ENCODE measurements around the gene MOGAT3.

GRCh38 chr7:101197991-101198390 is 2.8 kb downstream of the MOGAT3 start:
- TF ChIP-seq, protein P1, sequence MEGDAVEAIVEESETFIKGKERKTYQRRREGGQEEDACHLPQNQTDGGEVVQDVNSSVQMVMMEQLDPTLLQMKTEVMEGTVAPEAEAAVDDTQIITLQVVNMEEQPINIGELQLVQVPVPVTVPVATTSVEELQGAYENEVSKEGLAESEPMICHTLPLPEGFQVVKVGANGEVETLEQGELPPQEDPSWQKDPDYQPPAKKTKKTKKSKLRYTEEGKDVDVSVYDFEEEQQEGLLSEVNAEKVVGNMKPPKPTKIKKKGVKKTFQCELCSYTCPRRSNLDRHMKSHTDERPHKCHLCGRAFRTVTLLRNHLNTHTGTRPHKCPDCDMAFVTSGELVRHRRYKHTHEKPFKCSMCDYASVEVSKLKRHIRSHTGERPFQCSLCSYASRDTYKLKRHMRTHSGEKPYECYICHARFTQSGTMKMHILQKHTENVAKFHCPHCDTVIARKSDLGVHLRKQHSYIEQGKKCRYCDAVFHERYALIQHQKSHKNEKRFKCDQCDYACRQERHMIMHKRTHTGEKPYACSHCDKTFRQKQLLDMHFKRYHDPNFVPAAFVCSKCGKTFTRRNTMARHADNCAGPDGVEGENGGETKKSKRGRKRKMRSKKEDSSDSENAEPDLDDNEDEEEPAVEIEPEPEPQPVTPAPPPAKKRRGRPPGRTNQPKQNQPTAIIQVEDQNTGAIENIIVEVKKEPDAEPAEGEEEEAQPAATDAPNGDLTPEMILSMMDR (IDR thresholded peaks at IDR 0.05; ENCODE audit: low read depth, low read length, poor library complexity, severe bottlenecking) = no peak
- no peak for TF ChIP-seq EZH2phosphoT487 (IDR thresholded peaks at IDR 0.05; ENCODE audit: borderline replicate concordance, low read length)

Measured in DOHH2 (cell line).